ENCODE results near the gene GPC6.
A peak's percentile ranks its signal among the peaks of the same experiment; 100 is the strongest.
"Not testable (repeated sequence)": the region's sequence is repeated elsewhere in the genome, so short reads cannot be mapped to it uniquely, and the experiment has no call there.

Gene GPC6

GRCh38 chr13:93226623-93227279 is at the start of gene GPC6:
GPC6 (plus strand) TSS chr13:93226807.
- DNase-seq: peak in 27 of 56 donors; percentile 6 to 64 (median 38)

GRCh38 chr13:93180356-93180969 is 46.1 kb upstream of the GPC6 start:
- DNase-seq: no peak

GRCh38 chr13:93182406-93182805 is 44.2 kb upstream of the GPC6 start:
- DNase-seq: no peak

- DNase-seq: no peak
Observed at GRCh38 chr13:93183302-93183701, 43.3 kb upstream of the GPC6 start.

GRCh38 chr13:93190006-93190405 is 36.6 kb upstream of the GPC6 start:
- DNase-seq: no peak

- no peak for DNase-seq
Observed at GRCh38 chr13:93193682-93194081, 32.9 kb upstream of the GPC6 start.

- DNase-seq: no peak
Observed at GRCh38 chr13:93199856-93200255, 26.8 kb upstream of the GPC6 start.

GRCh38 chr13:93200626-93201025 is 26.0 kb upstream of the GPC6 start:
- no peak for DNase-seq

- no peak for DNase-seq
Observed at GRCh38 chr13:93201992-93202558, 24.5 kb upstream of the GPC6 start.

GRCh38 chr13:93206778-93207392 is 19.7 kb upstream of the GPC6 start:
- DNase-seq: not testable (repeated sequence)

- DNase-seq: no peak
Observed at GRCh38 chr13:93216122-93216521, 10.5 kb upstream of the GPC6 start.

- DNase-seq: no peak
Observed at GRCh38 chr13:93217721-93218261, 8.8 kb upstream of the GPC6 start.

GRCh38 chr13:93218583-93218982 is 8.0 kb upstream of the GPC6 start:
- no peak for DNase-seq

- no peak for DNase-seq
Observed at GRCh38 chr13:93220073-93220472, 6.5 kb upstream of the GPC6 start.

- no peak for DNase-seq
Observed at GRCh38 chr13:93222976-93223375, 3.6 kb upstream of the GPC6 start.

GRCh38 chr13:93224535-93224934 is 2.1 kb upstream of the GPC6 start:
- no peak for DNase-seq

- no peak for DNase-seq
Observed at GRCh38 chr13:93225610-93226009, 997 bp upstream of the GPC6 start.

GRCh38 chr13:93226065-93226622 is 463 bp upstream of the GPC6 start:
- no peak for DNase-seq

- peak in 15 of 56 donors; percentile 17 to 70 (median 48) for DNase-seq
Observed at GRCh38 chr13:93227280-93227877, 772 bp downstream of the GPC6 start.

- DNase-seq: peak in 41 of 56 donors; percentile 8 to 75 (median 45)
Observed at GRCh38 chr13:93227878-93228642, 1.5 kb downstream of the GPC6 start.

GRCh38 chr13:93228643-93228937 is 2.0 kb downstream of the GPC6 start:
- DNase-seq: no peak

Data from nucleus accumbens (tissue), 56 donors.